Right ventricle myocardium inferior (tissue), 1 donor: ENCODE data around the gene HOXC4. TPM values are rescaled to one million over a fixed set of nuclear protein-coding genes. Genes with fewer than 3 reads are reported as not detected.

Source experiments
- ATAC-seq: fragments of 200-7000 bp; cut with Tn5 transposase; one replicate; pipeline ENCODE4 v1.9.1; 2020; ENCODE audit warnings: mild to moderate bottlenecking, moderate library complexity
- DNase-seq: peaks from one replicate; pipeline ENCODE4 v3.0.0; 2021; ENCODE audit errors: missing footprints
- intact Hi-C: fragments of 100-400 bp; cut with DNase I; formaldehyde crosslinking; loops from one replicate; pipeline ENCODE4 v1.11.0; 2022
- total RNA-seq: library from RNA; stranded (reverse); fragmentation: NEBNext Ultra II Directional; extraction: Animal tissue kit (Norgen Biotek cat#: 25700); gene quantifications from one replicate; pipeline ENCODE4 v1.2.1, GENCODE V29; 2021
- donor health status: DM: no; HTN: yes; CAD: no; lungs with severe emphysema.

Gene HOXC4
- total RNA-seq, 1 donor from 2014 or later, result not detected

- intact Hi-C loops, result no loop called here
- no peak for DNase-seq
- ATAC-seq, result no peak
These were observed 27.9 kb upstream of the HOXC4 start for GRCh38 chr12:54025499-54026405.

GRCh38 chr12:54026640-54027441 is 26.8 kb upstream of the HOXC4 start:
- ATAC-seq (no peak), DNase-seq (no peak)
- intact Hi-C loops, result no loop called here

- no peak for DNase-seq
- intact Hi-C loops, result no loop called here
- no peak for ATAC-seq
These were observed 26.2 kb upstream of the HOXC4 start for GRCh38 chr12:54027442-54027786.

DNA sequence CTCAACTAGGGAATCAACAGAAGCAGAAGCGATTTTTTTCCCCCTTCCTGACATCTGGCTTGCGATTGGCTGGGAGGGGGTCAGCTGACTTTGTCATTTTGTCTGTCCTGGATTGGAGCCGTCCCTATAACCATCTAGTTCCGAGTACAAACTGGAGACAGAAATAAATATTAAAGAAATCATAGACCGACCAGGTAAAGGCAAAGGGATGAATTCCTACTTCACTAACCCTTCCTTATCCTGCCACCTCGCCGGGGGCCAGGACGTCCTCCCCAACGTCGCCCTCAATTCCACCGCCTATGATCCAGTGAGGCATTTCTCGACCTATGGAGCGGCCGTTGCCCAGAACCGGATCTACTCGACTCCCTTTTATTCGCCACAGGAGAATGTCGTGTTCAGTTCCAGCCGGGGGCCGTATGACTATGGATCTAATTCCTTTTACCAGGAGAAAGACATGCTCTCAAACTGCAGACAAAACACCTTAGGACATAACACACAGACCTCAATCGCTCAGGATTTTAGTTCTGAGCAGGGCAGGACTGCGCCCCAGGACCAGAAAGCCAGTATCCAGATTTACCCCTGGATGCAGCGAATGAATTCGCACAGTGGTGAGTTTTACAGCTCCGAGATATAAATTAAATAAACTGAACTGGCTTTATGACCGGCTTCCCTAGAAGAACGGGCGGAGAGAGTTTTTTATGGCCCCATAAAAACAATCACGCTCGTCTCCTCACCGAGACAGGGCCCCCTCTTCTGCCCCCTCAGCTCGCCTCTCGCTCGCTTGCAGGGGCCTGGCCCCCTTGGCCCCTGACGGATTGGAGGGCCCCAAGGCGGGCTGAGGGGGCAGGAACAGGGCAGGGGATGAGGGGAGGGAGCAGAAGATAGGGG is 25.1 kb upstream of the HOXC4 start, which contains the start of gene HOXC6:
HOXC6 (plus strand) TSS at position 127 of the 888 bp plus-strand sequence; CDS start at position 209, 82 bp downstream.
- intact Hi-C loops, result no loop called here
- DNase-seq (no peak), ATAC-seq (no peak)

DNA sequence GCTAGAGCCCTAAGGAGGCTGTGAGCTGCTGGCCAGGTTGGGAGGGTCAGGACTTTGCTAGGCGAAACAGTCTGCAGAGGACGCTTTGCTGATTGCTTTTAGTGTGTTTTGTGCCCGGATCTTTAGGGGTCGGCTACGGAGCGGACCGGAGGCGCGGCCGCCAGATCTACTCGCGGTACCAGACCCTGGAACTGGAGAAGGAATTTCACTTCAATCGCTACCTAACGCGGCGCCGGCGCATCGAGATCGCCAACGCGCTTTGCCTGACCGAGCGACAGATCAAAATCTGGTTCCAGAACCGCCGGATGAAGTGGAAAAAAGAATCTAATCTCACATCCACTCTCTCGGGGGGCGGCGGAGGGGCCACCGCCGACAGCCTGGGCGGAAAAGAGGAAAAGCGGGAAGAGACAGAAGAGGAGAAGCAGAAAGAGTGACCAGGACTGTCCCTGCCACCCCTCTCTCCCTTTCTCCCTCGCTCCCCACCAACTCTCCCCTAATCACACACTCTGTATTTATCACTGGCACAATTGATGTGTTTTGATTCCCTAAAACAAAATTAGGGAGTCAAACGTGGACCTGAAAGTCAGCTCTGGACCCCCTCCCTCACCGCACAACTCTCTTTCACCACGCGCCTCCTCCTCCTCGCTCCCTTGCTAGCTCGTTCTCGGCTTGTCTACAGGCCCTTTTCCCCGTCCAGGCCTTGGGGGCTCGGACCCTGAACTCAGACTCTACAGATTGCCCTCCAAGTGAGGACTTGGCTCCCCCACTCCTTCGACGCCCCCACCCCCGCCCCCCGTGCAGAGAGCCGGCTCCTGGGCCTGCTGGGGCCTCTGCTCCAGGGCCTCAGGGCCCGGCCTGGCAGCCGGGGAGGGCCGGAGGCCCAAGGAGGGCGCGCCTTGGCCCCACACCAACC is 23.9 kb upstream of the HOXC4 start:
- no peak for DNase-seq
- intact Hi-C loops, result no loop called here
- ATAC-seq, result no peak

DNA sequence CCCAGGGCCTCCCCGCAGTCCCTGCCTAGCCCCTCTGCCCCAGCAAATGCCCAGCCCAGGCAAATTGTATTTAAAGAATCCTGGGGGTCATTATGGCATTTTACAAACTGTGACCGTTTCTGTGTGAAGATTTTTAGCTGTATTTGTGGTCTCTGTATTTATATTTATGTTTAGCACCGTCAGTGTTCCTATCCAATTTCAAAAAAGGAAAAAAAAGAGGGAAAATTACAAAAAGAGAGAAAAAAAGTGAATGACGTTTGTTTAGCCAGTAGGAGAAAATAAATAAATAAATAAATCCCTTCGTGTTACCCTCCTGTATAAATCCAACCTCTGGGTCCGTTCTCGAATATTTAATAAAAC is 23.2 kb upstream of the HOXC4 start:
- ATAC-seq (no peak), DNase-seq (no peak)
- intact Hi-C loops, result no loop called here

- no peak for DNase-seq
- intact Hi-C loops, result no loop called here
- no peak for ATAC-seq
These were observed 22.7 kb upstream of the HOXC4 start for GRCh38 chr12:54030889-54031471.

- no peak for ATAC-seq
- intact Hi-C loops, result no loop called here
- DNase-seq, result no peak
These were observed 22.2 kb upstream of the HOXC4 start for GRCh38 chr12:54031480-54031879.

DNA sequence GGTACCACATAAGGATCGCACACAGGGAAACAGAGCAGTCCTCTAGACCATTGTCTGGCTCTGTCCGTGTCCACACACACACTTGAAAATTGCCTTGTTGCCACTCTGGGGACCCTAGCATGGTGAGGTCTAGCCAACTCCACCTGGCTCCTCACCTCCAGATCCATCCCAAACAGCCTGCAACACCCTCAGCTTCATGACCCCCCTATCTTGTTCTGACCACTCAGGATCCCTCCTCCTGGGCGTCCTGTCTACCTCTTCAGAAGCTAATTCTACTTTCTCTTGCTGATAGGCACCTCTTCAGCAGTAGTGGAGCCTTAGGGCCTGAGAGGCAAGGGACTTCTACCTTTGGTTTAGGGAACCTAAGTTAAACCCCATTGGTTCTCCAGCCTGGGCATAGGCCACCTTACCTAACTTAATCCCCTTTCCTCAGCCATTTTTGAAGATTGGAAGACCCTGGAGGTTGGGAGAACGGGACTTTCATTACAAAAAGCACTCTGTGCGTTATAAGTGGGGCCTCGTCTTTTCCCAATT is 21.5 kb upstream of the HOXC4 start:
- intact Hi-C loops, result no loop called here
- no peak for ATAC-seq
- no peak for DNase-seq

GRCh38 chr12:54032627-54033100 is 21.0 kb upstream of the HOXC4 start, which contains the start of gene HOXC5:
TSS of gene HOXC5 (plus strand) at chr12:54033050. CDS start at chr12:54033123, 73 bp downstream.
- DNase-seq (peak; percentile 73), ATAC-seq (no peak)

DNA sequence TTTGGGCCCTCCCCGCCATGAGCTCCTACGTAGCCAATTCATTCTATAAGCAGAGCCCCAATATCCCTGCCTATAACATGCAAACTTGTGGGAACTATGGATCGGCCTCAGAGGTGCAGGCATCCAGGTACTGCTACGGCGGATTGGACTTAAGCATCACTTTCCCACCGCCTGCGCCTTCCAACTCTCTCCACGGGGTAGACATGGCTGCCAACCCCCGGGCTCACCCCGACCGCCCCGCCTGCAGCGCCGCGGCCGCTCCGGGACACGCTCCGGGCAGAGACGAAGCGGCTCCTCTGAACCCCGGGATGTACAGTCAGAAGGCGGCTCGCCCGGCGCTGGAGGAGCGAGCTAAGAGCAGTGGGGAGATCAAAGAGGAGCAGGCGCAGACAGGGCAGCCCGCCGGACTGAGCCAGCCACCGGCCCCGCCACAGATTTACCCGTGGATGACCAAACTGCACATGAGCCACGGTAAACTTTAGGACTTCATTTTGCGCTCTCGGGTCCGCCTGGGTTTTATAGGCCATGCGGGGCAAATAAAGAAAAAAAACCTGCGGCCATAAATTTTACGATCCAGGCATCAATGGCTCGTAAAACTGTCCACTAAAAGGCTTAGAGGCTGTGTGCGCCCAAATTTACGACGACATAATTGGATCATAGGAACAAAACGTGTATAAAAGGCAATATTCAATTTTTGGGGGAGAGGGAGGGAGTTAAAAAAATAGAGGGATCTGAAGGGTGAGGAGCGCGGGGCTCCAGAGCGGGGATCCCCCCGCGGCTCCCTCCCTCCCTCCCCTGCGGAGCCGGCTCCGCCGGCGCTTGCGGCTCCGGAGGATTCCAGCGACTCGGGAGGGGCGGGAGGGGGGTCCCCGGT is 20.3 kb upstream of the HOXC4 start:
- intact Hi-C loops, result no loop called here
- ATAC-seq (no peak), DNase-seq (no peak)

More at GRCh38 chr12:54032627-54033100, 21.0 kb upstream of the HOXC4 start, which contains the start of gene HOXC5:
- intact Hi-C loops, result no loop called here

GRCh38 chr12:54033980-54034784 is 19.5 kb upstream of the HOXC4 start:
- DNase-seq, result no peak
- intact Hi-C loops, result no loop called here
- ATAC-seq, result no peak

DNA sequence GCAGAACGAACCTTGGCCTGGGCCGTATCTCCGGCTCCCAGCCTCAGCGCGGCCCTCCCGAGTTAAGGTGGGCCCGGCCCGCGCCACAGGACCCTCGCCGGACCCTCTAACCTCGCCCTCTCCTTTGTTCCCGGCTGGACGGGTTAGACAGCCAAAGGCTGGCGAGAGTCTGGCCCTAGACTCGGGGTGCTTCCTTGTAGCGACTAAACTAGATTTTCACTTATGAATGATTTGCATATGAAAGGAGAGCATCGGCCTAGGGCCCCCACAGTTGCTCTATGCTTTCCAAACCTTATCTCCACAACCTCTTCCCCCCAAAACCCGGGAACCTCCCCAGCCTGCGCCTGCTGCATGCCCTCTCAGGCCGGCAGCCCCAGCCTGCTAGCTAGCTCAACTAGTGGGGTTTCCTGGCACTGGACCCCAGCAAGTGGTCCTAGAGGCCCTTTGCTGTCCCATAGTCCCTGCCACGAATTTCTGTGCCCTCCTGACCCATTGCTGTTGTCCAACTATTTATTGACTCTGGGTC is 18.8 kb upstream of the HOXC4 start:
- intact Hi-C loops, result no loop called here
- ATAC-seq, result no peak
- DNase-seq, result no peak

- ATAC-seq (no peak), DNase-seq (no peak)
- intact Hi-C loops, result no loop called here
These were observed 17.9 kb upstream of the HOXC4 start for GRCh38 chr12:54035568-54036264.
